GM12878 (cell line): Measurements from ENCODE around the gene PCNX4.
A peak's percentile ranks its signal among the peaks of the same experiment; 100 is the strongest.

Experiments used
- ATF2 ChIP-seq: IDR thresholded peaks from 2 replicates; pipeline ENCODE4 v1.6.1; 2012; ENCODE audit warnings: low read length, inconsistent platforms
- CTCF ChIP-seq, 3 experiments: IDR thresholded peaks in 2 of 3; conservative IDR thresholded peaks in 1 of 3; 2 replicates each; pipeline ENCODE4 v1.5.1; 2011; ENCODE audit warnings: low read depth in 3 of 3, low read length in 3 of 3, mild to moderate bottlenecking in 3 of 3, control low read depth in 2 of 3, moderate library complexity in 2 of 3, inconsistent platforms in 1 of 3, mixed read lengths in 1 of 3; ENCODE audit not compliant: control insufficient read depth in 2 of 3, insufficient read depth in 1 of 3; ENCODE audit errors: extremely low read depth in 1 of 3
- GABPA ChIP-seq: IDR thresholded peaks from 2 replicates; pipeline ENCODE4 v1.6.1; 2014; ENCODE audit warnings: antibody characterized with exemption, low read depth, mild to moderate bottlenecking, inconsistent platforms
- POLR2A ChIP-seq: IDR thresholded peaks from 2 replicates; pipeline ENCODE4 v1.6.1; 2011; ENCODE audit warnings: low read depth, mild to moderate bottlenecking, low read length
- POLR2AphosphoS5 ChIP-seq: IDR thresholded peaks from 2 replicates; pipeline ENCODE4 v1.6.1; 2011; ENCODE audit warnings: mild to moderate bottlenecking, low read length, inconsistent platforms
- TCF12 ChIP-seq: IDR thresholded peaks from 2 replicates; pipeline ENCODE4 v1.6.1; 2011; ENCODE audit warnings: low read depth, mild to moderate bottlenecking, low read length
- ZNF24 ChIP-seq: fragments of 450-650 bp; IDR thresholded peaks from 2 replicates; pipeline ENCODE4 v1.6.1; 2017; ENCODE audit warnings: antibody characterized with exemption, mild to moderate bottlenecking

- no peak for TF ChIP-seq POLR2AphosphoS5
- peak; percentile 45 to 78 (median 61) for TF ChIP-seq CTCF (IDR thresholded peaks at IDR 0.05 in 2 of 3, conservative IDR thresholded peaks at IDR 0.05 in 1 of 3; ENCODE audit: control insufficient read depth in 2 of 3, extremely low read depth in 1 of 3, insufficient read depth in 1 of 3, low read depth in 3 of 3, low read length in 3 of 3)
- TF ChIP-seq POLR2A: no peak
- peak; percentile 96 for TF ChIP-seq ZNF24
- no peak for TF ChIP-seq GABPA
- no peak; the same call in 1 of the 2 replicates for TF ChIP-seq ATF2
- TF ChIP-seq TCF12: no peak
These were observed 92.6 kb downstream of the PCNX4 start for GRCh38 chr14:60184146-60184904.
